Ascending aorta (tissue), 2 donors: ENCODE results near the gene ZNF469. TPM values are rescaled to one million over a fixed set of nuclear protein-coding genes. Genes with fewer than 3 reads are reported as not detected.

ENCODE experiments used
- DNase-seq, 2 donors: peaks; one replicate each; pipeline ENCODE4 v3.0.0-alpha.2; 2019; ENCODE audit warnings: low spot score in 2 of 2
- H3K27ac ChIP-seq, 2 donors: fragments of 200-600 bp; sonication (generic); one replicate each; pipeline ENCODE4 v1.5.1; 2016 to 2017; ENCODE audit warnings: mild to moderate bottlenecking in 1 of 2
- H3K27me3 ChIP-seq: fragments of 200-600 bp; sonication (generic); one replicate; pipeline ENCODE4 v1.5.1; 2017
- H3K36me3 ChIP-seq, 2 donors: fragments of 200-600 bp; sonication (generic); one replicate each; pipeline ENCODE4 v1.5.1; 2016
- H3K4me1 ChIP-seq, 2 donors: fragments of 200-600 bp; sonication (generic); one replicate each; pipeline ENCODE4 v1.5.1; 2016 to 2017; ENCODE audit warnings: mild to moderate bottlenecking in 1 of 2
- H3K4me3 ChIP-seq, 2 donors: fragments of 200-600 bp; sonication (generic); one replicate each; pipeline ENCODE4 v1.5.1; 2016 to 2017; ENCODE audit warnings: mild to moderate bottlenecking in 1 of 2
- H3K9me3 ChIP-seq, 2 donors: fragments of 200-600 bp; sonication (generic); one replicate each; pipeline ENCODE4 v1.5.1; 2016
- CTCF ChIP-seq, 3 experiments: fragments of 200-600 bp in 2 of 3; fragments of 450-650 bp in 1 of 3; sonication (generic) in 2 of 3; IDR thresholded peaks; one replicate each; pipeline ENCODE4 v1.5.1; 2016 to 2019; ENCODE audit warnings: antibody characterized with exemption in 3 of 3, mild to moderate bottlenecking in 1 of 3, moderate library complexity in 1 of 3
- intact Hi-C: fragments of 100-400 bp; cut with DNase I; formaldehyde crosslinking; loops from one replicate; pipeline ENCODE4 v1.15.1; 2023
- total RNA-seq: library from RNA; depleted of rRNA; stranded (reverse); fragments of >200 nt; gene quantifications from one replicate; pipeline ENCODE4 v1.1.0, GENCODE V29; 2016

ZNF469 gene
- total RNA-seq, 1 donor from 2014 or later, result 3.0 TPM

- intact Hi-C loops, result no loop called here
- H3K27me3 ChIP-seq, result no peaks in the 10 kb centered on the region
- DNase-seq, result no peak
- no peak overlapping the region for H3K4me3 ChIP-seq
- no peaks in the 10 kb centered on the region for H3K36me3 ChIP-seq
- H3K9me3 ChIP-seq, result no peaks in the 10 kb centered on the region
- H3K27ac ChIP-seq, result no peak overlapping the region
- TF ChIP-seq CTCF (IDR thresholded peaks at IDR 0.05), result no peak
- H3K4me1 ChIP-seq, result no peaks in the 10 kb centered on the region
These were observed 13.2 kb upstream of the ZNF469 start for GRCh38 chr16:88369447-88370008.

GRCh38 chr16:88370365-88370764 lies 12.4 kb upstream of the ZNF469 start:
- Histone ChIP-seq H3K36me3 (no peaks in the 10 kb centered on the region), H3K9me3 (no peaks in the 10 kb centered on the region), H3K27me3 (no peaks in the 10 kb centered on the region), H3K4me3 (no peak overlapping the region), H3K4me1 (no peaks in the 10 kb centered on the region), H3K27ac (no peak overlapping the region)
- no peak for TF ChIP-seq CTCF (IDR thresholded peaks at IDR 0.05)
- intact Hi-C loops, result no loop called here
- DNase-seq, result no peak

DNA sequence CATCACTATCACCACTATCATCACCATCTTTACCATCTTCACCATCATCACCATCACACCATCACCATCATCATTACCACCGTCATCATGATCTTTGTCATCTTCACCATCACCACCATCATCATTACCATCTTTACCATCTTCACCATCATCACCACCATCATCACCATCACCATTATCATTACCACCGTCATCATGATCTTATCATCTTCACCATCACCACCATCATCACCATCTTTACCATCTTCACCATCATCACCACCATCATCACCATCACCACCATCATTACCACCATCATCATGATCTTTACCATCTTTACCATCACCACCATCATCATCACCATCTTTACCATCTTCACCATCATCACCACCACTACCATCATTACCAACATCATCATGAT lies 10.2 kb upstream of the ZNF469 start:
- H3K36me3 ChIP-seq, result no peaks in the 10 kb centered on the region
- no peaks in the 10 kb centered on the region for H3K4me1 ChIP-seq
- H3K9me3 ChIP-seq, result no peaks in the 10 kb centered on the region
- intact Hi-C loops, result no loop called here
- no peaks in the 10 kb centered on the region for H3K27me3 ChIP-seq
- H3K4me3 ChIP-seq, result no peak overlapping the region
- no peak for DNase-seq
- H3K27ac ChIP-seq, result no peak overlapping the region
- no peak for TF ChIP-seq CTCF (IDR thresholded peaks at IDR 0.05)

DNA sequence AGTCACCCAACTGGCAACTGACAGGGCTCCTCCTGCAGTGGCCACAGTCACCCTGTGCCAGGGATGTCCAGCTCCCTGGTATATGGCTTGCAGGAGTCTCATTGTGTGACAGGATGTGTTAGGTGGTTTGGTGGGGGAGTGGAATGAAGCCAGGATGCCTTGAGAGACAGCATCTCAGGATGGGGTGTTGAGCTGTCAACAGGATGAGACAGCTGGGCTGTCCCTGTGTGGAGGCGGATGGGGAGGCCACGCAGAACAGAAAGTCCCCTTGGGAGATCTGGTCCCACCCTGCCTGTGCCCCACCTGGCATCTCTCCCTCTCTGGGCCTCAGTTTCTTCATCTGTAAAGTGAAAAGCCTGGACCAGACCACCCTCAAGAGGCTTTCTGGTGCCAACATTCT lies 9.5 kb upstream of the ZNF469 start:
- no peak overlapping the region for H3K4me3 ChIP-seq
- no peak for DNase-seq
- H3K4me1 ChIP-seq, result no peaks in the 10 kb centered on the region
- intact Hi-C loops, result no loop called here
- H3K9me3 ChIP-seq, result no peaks in the 10 kb centered on the region
- H3K36me3 ChIP-seq, result no peaks in the 10 kb centered on the region
- no peak for TF ChIP-seq CTCF (IDR thresholded peaks at IDR 0.05)
- no peak overlapping the region for H3K27ac ChIP-seq
- H3K27me3 ChIP-seq, result no peaks in the 10 kb centered on the region

- Histone ChIP-seq H3K27ac (no peak overlapping the region), H3K9me3 (no peaks in the 10 kb centered on the region), H3K4me3 (no peak overlapping the region), H3K4me1 (no peaks in the 10 kb centered on the region), H3K36me3 (no peaks in the 10 kb centered on the region), H3K27me3 (no peaks in the 10 kb centered on the region)
- no peak for DNase-seq
- intact Hi-C loops, result no loop called here
- TF ChIP-seq CTCF (IDR thresholded peaks at IDR 0.05), result no peak
These were observed 8.7 kb upstream of the ZNF469 start for GRCh38 chr16:88373927-88374492.

- no peak for DNase-seq
- H3K4me3 ChIP-seq, result no peak overlapping the region
- H3K4me1 ChIP-seq, result no peaks in the 10 kb centered on the region
- H3K27me3 ChIP-seq, result no peaks in the 10 kb centered on the region
- intact Hi-C loops, result no loop called here
- no peak for TF ChIP-seq CTCF (IDR thresholded peaks at IDR 0.05)
- H3K27ac ChIP-seq, result no peak overlapping the region
- no peaks in the 10 kb centered on the region for H3K9me3 ChIP-seq
- H3K36me3 ChIP-seq, result no peaks in the 10 kb centered on the region
These were observed 8.0 kb upstream of the ZNF469 start for GRCh38 chr16:88374736-88375135.
